Measurements from ENCODE around the gene ELK4. TPM values are rescaled to one million over a fixed set of nuclear protein-coding genes. Genes with fewer than 3 reads are reported as not detected.

Gene ELK4
- total and polyA plus RNA-seq, 2 of the 13 experiments (the other 11 are each of a cell fraction or from before 2014, with no cell fraction given), result 8.3 to 13.1 TPM

- peak; percentile 55; the same call in 1 of the 2 replicates for TF ChIP-seq ZBTB7B (CRISPR knock-in tag; IDR thresholded peaks at IDR 0.05)
- no peak for TF ChIP-seq ZNF597 (CRISPR knock-in tag; IDR thresholded peaks at IDR 0.05)
- TF ChIP-seq STAG1 (CRISPR knock-in tag; IDR thresholded peaks at IDR 0.05), result peak; percentile 99
- no peak for TF ChIP-seq MEF2D (CRISPR knock-in tag; IDR thresholded peaks at IDR 0.05)
- no peak for TF ChIP-seq ZNF414 (CRISPR knock-in tag; IDR thresholded peaks at IDR 0.05)
- no peak for TF ChIP-seq ZNF703 (CRISPR knock-in tag; IDR thresholded peaks at IDR 0.05; ENCODE audit: borderline replicate concordance)
- TF ChIP-seq NFRKB (IDR thresholded peaks at IDR 0.05), result no peak
- TF ChIP-seq ZNF318 (CRISPR knock-in tag; IDR thresholded peaks at IDR 0.05), result no peak
- TF ChIP-seq BRCA1 (CRISPR knock-in tag; IDR thresholded peaks at IDR 0.05), result no peak
- TF ChIP-seq ZNF891 (CRISPR knock-in tag; IDR thresholded peaks at IDR 0.05), result peak; percentile 66; the same call in 1 of the 2 replicates
- peak; percentile 37 for TF ChIP-seq MED1 (CRISPR knock-in tag; IDR thresholded peaks at IDR 0.05)
- TF ChIP-seq POLR2AphosphoS2 (IDR thresholded peaks at IDR 0.05; ENCODE audit: low read depth, low read length), result no peak
- TF ChIP-seq PAF1 (CRISPR knock-in tag; IDR thresholded peaks at IDR 0.05), result no peak
- no peak for TF ChIP-seq SCMH1 (CRISPR knock-in tag; IDR thresholded peaks at IDR 0.05; ENCODE audit: borderline replicate concordance)
- TF ChIP-seq BRD4 (CRISPR knock-in tag; IDR thresholded peaks at IDR 0.05), result no peak; the same call in 1 of the 2 replicates
- TF ChIP-seq ZNF576 (CRISPR knock-in tag; IDR thresholded peaks at IDR 0.05), result no peak
- TF ChIP-seq SOX5 (CRISPR knock-in tag; IDR thresholded peaks at IDR 0.05; ENCODE audit: borderline replicate concordance), result no peak
- TF ChIP-seq SP140L (CRISPR knock-in tag; IDR thresholded peaks at IDR 0.05; ENCODE audit: borderline replicate concordance), result no peak
- no peak for TF ChIP-seq JARID2 (CRISPR knock-in tag; IDR thresholded peaks at IDR 0.05; ENCODE audit: insufficient replicate concordance)
- TF ChIP-seq PTBP1 (IDR thresholded peaks at IDR 0.05; ENCODE audit: low read depth, low read length, poor library complexity, severe bottlenecking), result no peak
- peak; percentile 74 for TF ChIP-seq GABPB1 (CRISPR knock-in tag; IDR thresholded peaks at IDR 0.05)
These were observed 40.1 kb downstream of the ELK4 start (continued) for GRCh38 chr1:205591522-205592351.
